ENCODE results near the gene PRPF31. TPM values are rescaled to one million over a fixed set of nuclear protein-coding genes. Genes with fewer than 3 reads are reported as not detected.

The PRPF31 gene
- total and polyA plus RNA-seq, 2 of the 13 experiments (the other 11 are each of a cell fraction or from before 2014, with no cell fraction given) = 23.8 to 63.8 TPM

DNA sequence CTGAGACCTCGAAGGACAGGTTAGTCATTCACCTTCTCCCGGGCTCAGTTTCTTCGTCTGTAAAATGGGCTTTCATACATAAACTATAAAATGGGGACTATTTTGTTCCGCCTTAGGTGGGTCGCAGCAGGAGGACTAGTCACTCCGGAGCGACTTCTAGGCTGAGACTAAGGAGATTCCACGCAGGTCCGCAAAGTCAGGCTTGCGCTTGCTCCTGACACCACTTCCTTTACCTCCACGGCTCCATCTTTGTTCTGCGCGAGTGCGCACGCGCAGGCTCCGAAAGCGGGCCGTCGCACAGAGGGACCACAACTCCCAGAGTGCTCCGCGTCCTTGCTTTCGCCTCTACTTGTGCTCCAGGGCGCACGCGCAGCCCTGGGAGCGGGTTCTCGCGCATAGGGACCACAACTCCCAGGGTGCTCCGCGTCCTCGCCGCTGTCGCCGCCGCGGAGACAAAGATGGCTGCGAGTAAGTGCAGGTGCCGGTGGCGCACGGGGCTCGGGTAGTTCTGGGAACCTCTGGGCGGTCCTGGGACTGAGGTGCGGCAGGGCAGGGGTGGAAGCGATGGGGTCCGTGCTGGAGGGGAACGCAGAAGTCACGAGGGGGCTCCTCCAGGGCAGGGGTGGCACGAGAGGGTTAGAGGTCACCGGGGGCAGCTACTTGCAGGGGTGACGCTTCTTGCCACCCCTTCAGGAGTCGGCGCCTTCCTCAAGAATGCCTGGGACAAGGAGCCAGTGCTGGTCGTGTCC lies 13.0 kb upstream of the PRPF31 start, which contains the start of gene NDUFA3 (continued):
- TF ChIP-seq, protein P1, sequence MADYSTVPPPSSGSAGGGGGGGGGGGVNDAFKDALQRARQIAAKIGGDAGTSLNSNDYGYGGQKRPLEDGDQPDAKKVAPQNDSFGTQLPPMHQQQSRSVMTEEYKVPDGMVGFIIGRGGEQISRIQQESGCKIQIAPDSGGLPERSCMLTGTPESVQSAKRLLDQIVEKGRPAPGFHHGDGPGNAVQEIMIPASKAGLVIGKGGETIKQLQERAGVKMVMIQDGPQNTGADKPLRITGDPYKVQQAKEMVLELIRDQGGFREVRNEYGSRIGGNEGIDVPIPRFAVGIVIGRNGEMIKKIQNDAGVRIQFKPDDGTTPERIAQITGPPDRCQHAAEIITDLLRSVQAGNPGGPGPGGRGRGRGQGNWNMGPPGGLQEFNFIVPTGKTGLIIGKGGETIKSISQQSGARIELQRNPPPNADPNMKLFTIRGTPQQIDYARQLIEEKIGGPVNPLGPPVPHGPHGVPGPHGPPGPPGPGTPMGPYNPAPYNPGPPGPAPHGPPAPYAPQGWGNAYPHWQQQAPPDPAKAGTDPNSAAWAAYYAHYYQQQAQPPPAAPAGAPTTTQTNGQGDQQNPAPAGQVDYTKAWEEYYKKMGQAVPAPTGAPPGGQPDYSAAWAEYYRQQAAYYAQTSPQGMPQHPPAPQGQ (CRISPR knock-in tag; IDR thresholded peaks at IDR 0.05; ENCODE audit: borderline replicate concordance) = peak; percentile 26; the same call in 1 of the 2 replicates
- peak; percentile 92 for TF ChIP-seq SAP130 (CRISPR knock-in tag; IDR thresholded peaks at IDR 0.05; ENCODE audit: low read depth)
- no peak for TF ChIP-seq ZNF749 (CRISPR knock-in tag; IDR thresholded peaks at IDR 0.05; ENCODE audit: borderline replicate concordance)
- TF ChIP-seq ZNF430 (CRISPR knock-in tag; IDR thresholded peaks at IDR 0.05) = 0 out of 2 replicates have a peak, but pooled peaks have one; percentile 44
- no peak for TF ChIP-seq FLYWCH1 (CRISPR knock-in tag; IDR thresholded peaks at IDR 0.05)
- no peak for TF ChIP-seq ZBTB7A (CRISPR knock-in tag; IDR thresholded peaks at IDR 0.05)
- TF ChIP-seq RCOR2 (CRISPR knock-in tag; IDR thresholded peaks at IDR 0.05) = peak; percentile 99
- TF ChIP-seq MAFF (IDR thresholded peaks at IDR 0.05; ENCODE audit: low read depth, low read length) = no peak
- TF ChIP-seq, protein P2, sequence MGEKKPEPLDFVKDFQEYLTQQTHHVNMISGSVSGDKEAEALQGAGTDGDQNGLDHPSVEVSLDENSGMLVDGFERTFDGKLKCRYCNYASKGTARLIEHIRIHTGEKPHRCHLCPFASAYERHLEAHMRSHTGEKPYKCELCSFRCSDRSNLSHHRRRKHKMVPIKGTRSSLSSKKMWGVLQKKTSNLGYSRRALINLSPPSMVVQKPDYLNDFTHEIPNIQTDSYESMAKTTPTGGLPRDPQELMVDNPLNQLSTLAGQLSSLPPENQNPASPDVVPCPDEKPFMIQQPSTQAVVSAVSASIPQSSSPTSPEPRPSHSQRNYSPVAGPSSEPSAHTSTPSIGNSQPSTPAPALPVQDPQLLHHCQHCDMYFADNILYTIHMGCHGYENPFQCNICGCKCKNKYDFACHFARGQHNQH (CRISPR knock-in tag; IDR thresholded peaks at IDR 0.05) = 0 out of 2 replicates have a peak, but pooled peaks have one; percentile 55
- TF ChIP-seq AGO2 (optimal IDR thresholded peaks at IDR 0.05; ENCODE audit: low read depth, low read length) = peak; percentile 61
- peak; percentile 75 for TF ChIP-seq SRSF1 (optimal IDR thresholded peaks at IDR 0.05; ENCODE audit: low read depth, low read length)
- peak; percentile 99; the same call in 1 of the 2 replicates for TF ChIP-seq CHD4 (IDR thresholded peaks at IDR 0.05; ENCODE audit: borderline replicate concordance, low read length)
- TF ChIP-seq, protein P3, sequence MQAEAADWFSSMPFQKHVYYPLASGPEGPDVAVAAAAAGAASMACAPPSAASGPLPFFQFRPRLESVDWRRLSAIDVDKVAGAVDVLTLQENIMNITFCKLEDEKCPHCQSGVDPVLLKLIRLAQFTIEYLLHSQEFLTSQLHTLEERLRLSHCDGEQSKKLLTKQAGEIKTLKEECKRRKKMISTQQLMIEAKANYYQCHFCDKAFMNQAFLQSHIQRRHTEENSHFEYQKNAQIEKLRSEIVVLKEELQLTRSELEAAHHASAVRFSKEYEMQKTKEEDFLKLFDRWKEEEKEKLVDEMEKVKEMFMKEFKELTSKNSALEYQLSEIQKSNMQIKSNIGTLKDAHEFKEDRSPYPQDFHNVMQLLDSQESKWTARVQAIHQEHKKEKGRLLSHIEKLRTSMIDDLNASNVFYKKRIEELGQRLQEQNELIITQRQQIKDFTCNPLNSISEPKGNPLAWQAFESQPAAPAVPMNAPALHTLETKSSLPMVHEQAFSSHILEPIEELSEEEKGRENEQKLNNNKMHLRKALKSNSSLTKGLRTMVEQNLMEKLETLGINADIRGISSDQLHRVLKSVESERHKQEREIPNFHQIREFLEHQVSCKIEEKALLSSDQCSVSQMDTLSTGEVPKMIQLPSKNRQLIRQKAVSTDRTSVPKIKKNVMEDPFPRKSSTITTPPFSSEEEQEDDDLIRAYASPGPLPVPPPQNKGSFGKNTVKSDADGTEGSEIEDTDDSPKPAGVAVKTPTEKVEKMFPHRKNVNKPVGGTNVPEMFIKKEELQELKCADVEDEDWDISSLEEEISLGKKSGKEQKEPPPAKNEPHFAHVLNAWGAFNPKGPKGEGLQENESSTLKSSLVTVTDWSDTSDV (CRISPR knock-in tag; IDR thresholded peaks at IDR 0.05) = no peak
- TF ChIP-seq, protein P4, sequence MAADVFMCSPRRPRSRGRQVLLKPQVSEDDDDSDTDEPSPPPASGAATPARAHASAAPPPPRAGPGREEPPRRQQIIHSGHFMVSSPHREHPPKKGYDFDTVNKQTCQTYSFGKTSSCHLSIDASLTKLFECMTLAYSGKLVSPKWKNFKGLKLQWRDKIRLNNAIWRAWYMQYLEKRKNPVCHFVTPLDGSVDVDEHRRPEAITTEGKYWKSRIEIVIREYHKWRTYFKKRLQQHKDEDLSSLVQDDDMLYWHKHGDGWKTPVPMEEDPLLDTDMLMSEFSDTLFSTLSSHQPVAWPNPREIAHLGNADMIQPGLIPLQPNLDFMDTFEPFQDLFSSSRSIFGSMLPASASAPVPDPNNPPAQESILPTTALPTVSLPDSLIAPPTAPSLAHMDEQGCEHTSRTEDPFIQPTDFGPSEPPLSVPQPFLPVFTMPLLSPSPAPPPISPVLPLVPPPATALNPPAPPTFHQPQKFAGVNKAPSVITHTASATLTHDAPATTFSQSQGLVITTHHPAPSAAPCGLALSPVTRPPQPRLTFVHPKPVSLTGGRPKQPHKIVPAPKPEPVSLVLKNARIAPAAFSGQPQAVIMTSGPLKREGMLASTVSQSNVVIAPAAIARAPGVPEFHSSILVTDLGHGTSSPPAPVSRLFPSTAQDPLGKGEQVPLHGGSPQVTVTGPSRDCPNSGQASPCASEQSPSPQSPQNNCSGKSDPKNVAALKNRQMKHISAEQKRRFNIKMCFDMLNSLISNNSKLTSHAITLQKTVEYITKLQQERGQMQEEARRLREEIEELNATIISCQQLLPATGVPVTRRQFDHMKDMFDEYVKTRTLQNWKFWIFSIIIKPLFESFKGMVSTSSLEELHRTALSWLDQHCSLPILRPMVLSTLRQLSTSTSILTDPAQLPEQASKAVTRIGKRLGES (CRISPR knock-in tag; IDR thresholded peaks at IDR 0.05; ENCODE audit: borderline replicate concordance) = no peak
- TF ChIP-seq SP5 (CRISPR knock-in tag; IDR thresholded peaks at IDR 0.05; ENCODE audit: borderline replicate concordance, low read depth) = no peak
- TF ChIP-seq, protein P5, sequence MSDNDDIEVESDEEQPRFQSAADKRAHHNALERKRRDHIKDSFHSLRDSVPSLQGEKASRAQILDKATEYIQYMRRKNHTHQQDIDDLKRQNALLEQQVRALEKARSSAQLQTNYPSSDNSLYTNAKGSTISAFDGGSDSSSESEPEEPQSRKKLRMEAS (IDR thresholded peaks at IDR 0.05) = 0 out of 2 replicates have a peak, but pooled peaks have one; percentile 58
- TF ChIP-seq RBFOX2 (IDR thresholded peaks at IDR 0.05; ENCODE audit: low read depth, low read length) = peak; percentile 95
- TF ChIP-seq, protein P6, sequence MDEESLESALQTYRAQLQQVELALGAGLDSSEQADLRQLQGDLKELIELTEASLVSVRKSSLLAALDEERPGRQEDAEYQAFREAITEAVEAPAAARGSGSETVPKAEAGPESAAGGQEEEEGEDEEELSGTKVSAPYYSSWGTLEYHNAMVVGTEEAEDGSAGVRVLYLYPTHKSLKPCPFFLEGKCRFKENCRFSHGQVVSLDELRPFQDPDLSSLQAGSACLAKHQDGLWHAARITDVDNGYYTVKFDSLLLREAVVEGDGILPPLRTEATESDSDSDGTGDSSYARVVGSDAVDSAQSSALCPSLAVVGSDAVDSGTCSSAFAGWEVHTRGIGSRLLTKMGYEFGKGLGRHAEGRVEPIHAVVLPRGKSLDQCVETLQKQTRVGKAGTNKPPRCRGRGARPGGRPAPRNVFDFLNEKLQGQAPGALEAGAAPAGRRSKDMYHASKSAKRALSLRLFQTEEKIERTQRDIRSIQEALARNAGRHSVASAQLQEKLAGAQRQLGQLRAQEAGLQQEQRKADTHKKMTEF (CRISPR knock-in tag; IDR thresholded peaks at IDR 0.05) = peak; percentile 59; the same call in 1 of the 2 replicates
